RPMI8226 (cell line): ENCODE data around the gene MYH6.
"Not testable (repeated sequence)": the region's sequence is repeated elsewhere in the genome, so short reads cannot be mapped to it uniquely, and the experiment has no call there.

Source experiments
- DNase-seq: peaks from one replicate; pipeline ENCODE4 v3.0.0-alpha.2; 2015

The MYH6 gene

DNA sequence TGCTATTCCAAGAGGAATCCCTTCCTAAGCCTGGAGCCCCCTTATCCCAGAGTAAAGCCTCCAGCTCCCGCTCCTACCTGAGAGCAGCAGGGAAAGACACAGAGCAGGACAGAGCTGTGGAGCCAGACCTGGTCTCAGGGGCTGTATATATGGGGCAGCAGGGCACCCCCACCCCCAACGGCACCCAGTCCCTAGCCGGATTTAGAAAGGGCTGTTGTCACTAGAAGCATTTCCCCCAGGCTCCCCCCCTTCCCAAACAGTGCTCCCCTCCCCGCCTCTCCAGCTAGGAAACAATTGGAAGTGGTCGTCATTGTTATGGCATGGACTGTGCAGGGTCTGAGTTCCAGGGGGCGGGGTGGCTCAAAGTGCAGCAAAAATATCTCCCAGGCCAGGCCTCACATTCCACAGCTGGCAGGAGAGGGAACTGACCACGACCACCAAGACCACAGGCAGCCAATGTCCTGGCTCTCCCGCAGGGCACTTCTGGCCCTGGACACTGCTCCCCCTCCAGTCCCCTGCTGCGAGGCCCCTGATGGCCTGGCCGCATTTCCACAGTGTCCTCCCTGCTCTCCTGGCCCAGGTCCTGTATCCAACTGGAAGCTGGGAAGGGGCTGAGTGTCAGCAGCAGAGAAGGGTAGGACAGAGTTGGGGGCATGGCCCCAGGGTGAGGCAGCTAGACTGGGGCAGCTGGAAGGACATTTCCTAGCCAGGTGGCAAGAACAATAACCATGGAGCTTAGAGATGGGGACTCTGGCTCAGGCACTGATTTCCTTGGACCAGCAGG, 27.7 kb upstream of the MYH6 start, which contains the start of gene MYH7:
Gene MYH7 (minus strand): TSS at position 118 of the 784 bp plus-strand sequence. CDS start 1,928 bp downstream, outside the sequence.
- no peak for DNase-seq

DNA sequence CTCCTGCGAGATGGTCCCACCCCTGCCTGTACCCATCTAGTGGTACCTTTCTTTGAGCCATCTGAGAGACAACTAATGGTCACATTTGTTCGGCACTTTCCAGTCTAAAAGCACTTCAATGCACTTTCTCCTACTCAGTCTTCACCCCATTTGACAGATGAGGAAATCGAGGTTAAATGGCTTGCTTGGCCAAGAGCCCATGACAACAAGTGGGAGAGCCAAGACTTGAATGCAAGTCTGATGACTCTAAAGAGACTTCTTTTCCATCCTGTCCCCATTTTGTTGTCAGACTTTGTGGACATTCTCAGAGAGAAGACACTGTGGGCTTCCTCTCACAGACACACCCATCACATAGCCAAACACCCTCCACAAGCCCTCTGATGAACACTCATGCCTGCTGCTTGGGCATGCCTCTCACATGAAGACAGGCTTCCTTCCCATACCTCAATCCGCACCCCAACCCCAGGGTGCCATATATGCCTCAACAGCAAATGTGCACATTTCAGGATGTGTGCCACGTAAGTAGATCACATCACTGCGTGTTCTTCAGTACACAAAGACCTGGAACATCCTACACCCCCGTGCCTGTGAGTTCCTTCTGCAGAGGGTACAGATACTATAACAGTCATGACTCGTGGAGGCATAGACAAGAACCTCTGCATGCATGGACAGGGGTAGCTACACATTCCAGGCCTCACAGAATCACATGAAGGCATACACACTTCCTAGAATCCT, 26.6 kb upstream of the MYH6 start:
- no peak for DNase-seq

DNA sequence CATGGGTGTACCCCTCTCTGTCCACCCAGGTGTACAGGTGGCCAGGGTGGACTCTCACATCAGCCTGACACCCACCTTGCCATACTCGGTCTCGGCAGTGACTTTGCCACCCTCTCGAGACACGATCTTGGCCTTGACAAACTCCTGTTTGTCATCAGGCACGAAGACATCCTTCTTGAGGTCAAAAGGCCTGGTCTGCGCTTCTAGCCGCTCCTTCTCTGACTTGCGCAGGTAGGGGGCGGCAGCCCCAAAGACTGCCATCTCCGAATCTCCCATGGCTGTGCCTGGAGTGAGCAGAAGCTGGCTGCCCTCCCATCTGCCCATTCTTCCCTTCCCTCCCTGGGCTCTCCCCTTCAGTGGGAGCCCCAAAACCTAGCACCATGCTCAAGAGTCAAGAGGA, 25.4 kb upstream of the MYH6 start:
- no peak for DNase-seq

DNA sequence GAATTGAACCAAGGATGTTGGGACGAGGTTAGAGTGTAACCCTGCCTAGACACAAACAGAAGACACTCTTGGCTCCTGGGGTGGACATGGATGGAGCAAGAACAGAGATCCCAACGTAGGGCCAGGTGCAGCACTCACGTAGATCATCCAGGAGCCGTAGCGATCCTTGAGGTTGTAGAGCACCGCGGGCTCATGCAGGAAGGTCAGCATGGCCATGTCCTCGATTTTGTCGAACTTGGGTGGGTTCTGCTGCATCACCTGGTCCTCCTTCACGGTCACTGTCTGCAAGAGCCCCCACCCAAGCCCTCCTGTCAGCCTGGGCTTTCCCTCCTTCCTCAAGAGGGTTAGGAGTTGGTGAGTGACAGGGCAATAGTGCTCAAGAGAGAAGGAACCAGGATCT, 24.9 kb upstream of the MYH6 start:
- no peak for DNase-seq

DNA sequence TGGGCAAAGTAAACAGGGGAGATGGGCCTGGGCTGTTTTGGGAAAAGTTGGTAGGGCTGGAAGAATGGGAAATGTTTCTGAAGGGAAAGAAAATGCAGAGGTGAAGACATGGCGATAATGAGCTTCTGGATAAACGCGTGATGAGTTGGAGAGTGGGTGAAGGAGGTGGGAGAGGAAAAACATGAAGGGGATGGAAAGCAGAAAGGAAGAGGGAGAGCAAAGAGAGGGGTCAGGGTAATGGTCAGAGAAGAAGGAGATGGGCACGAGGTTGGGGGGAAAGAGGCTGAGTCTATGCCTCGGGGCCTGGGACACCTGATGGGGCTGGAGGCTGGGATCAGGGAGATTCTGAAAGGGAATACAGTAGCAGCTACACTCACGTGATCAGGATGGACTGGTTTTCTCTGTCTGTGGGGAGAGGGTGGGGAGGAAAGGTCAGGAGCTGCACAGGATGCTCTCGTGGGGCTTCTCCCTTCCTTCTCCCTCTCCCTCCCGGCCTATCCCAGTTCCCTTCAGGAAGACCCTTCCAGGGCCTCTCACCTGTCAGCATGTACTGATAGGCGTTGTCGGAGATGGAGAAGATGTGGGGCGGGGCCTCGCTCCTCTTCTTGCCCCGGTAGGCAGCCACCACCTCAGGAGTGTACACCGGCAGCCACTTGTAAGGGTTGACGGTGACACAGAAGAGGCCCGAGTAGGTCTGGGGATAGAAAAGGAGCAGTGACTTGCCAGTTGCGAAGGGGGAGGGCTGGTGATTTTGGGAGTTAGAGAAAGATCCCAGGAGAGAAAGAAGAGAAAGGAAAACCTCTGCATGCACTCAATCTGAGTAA, 24.2 kb upstream of the MYH6 start:
- DNase-seq, result no peak

DNA sequence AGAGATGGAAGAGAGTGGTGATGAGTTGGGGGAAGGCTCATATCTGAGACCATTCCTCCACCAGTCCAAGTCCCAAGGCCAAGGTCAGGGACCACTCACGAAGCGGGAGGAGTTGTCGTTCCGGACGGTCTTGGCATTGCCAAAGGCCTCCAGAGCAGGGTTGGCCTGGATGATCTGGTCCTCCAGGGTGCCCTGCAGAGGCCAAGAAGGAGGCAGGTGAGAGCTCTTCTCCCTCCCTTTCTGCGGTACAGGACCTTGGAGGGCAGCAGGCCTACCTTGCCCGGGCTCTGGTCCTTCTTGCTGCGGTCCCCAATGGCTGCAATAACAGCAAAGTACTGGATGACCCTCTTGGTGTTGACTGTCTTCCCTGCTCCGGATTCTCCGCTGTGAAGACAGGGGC, 23.4 kb upstream of the MYH6 start:
- no peak for DNase-seq

DNA sequence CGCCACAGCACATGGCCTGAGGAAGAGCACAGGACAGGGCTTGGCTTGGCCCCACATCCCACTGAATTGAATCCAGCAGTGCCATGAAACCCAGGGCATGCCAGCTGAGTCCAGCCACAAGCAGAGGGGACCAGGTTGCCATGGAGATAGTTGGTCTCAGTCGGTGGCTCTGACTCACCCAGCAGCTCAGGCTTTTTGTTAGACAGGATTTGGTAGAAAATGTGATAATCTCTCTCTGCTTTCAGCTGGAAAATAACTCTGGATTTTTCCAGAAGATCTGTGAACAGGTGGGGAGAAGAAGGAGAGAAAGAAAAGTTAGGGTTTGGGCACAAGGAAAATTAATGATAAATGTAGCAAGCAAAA, 22.6 kb upstream of the MYH6 start:
- DNase-seq, result no peak

DNA sequence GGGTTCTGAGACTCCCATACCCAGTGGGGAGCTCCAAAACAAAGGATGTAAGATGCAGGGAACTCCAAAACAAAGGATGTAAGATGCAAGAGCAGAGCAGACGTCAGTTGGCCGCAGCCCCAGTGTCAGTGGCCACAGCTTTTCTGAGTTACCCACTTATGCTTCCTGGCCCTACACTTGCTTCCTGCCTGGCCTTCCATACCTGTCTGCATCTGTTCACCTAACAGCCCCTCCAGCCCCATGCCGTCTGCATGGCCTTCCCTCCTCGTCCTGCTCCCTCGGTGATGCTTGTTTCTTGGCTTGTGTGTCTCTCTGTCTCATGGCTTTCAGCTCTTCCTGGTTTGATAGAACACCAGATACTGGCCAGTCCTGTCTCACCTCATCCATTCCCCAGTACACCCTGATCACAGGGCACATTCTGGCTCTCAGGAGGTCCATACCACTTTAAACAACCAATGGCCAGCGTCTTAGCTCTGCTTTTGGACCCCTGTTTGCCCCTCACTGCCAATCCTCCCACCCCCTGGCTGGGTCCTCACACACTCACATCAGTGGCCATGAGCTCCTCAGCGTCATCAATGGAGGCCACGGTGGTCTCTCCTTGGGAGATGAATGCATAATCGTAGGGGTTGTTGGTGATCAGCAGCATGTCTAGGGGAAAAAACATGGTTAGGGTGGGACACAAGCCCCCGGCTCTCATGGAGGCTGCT, 22.1 kb upstream of the MYH6 start:
- DNase-seq, result no peak

DNA sequence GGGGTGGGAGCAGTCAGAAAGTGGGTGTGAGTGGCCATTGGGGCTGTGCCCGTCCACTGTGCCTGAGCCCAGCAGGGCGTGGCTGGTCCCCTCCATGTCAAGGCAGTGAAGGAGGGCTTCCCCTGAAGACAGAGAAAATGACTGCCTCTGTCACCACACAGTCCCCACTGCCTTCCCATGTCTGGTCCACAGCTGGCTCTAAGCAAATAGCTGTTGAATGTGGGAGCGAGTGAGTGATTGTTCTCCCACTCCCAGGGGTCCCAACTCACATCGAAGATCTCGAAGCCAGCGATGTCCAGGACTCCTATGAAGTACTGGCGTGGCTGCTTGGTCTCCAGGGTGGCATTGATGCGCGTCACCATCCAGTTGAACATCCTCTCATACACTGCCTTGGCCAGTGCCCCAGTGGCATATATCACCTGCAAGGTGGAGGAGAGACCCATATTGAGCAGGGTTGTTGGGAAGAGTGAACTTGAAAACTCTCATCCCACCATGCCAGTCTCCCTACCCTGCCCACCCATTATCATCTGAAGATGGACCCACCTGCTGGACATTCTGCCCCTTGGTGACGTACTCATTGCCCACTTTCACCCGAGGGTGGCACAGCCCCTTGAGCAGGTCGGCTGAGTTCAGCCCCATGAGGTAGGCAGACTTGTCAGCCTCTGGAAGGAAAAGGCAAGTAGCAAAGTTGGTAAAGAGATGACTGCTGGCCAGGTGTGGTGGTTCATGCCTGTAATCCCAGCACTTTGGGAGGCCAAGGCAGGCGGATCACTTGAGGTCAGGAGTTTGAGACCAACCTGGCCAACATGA, 20.8 kb upstream of the MYH6 start:
- DNase-seq, result no peak

DNA sequence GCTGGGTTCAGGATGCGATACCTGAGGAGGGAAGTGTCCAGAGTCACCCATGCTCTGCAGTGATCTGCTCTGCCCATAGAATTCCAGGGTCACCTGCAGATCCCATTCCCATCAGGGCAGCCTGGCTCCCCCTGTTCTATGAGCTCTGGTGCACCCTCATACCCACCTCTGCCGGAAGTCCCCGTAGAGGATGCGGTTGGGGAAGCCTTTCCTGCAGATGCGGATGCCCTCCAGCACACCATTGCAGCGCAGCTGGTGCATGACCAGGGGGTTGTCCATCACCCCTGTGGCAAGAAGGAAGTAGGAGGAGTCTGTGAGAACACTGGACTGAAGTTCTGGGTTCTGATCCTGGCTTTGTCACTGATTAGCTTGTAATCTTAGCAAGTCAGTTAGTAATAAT, 17.7 kb upstream of the MYH6 start:
- DNase-seq, result not testable (repeated sequence)

DNA sequence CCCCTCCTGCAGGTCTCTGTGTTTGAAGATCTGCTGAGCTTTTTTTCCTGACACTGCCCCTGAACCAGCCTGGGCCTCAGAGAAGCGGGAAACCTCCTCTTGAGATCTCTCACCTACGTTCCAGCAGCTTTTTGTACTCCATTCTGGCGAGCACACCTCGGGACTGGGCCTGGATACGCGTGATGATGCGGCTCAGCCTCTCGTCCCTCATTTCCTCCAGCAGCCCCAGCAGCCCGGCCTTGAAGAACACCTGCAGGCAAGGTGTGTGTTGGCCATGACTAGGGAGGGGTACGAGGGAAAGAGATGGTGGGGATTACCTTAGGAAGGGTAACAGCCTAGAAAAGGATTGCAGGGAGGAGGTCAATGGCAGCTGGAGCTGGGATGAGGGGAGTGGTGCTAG, 17.1 kb upstream of the MYH6 start:
- DNase-seq, result no peak

DNA sequence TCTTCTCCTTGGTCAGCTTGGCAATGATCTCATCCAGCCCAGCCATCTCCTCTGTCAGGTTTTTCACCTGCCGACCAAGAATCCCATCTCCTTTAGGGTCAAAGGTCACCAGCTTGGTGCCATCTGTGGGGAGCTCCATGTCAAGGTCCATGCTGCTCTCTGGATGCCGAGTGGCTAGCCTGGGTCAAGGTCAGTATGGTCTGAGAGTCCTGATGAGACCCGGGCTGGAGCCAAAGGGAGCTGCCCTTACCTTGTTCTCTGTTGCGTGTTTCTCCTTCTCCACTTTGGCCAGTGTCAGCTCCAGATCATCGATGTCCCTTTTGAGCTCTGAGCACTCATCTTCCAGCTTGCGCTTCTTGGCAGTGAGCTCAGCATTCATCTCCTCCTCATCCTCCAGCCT, 15.6 kb upstream of the MYH6 start:
- DNase-seq, result no peak

DNA sequence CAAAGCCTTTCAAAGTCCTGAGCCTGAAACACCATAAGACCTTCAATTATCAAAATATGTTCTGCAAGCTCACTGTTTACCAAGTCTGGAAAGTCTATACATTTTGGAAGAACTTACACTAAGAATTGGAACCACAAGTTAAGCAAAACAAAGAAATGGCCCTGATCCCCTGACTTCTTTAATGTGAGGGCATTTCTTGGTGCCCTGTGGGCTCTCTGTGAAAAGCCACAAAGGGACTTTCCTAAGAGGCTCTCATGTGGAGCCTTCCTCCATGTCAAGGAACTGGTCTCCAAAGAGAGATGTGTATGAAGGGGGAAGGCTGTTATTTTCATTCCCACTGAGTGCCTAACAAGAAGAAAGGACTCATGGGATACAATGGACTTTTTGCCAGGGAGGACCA, 13.5 kb upstream of the MYH6 start:
- DNase-seq, result no peak

DNA sequence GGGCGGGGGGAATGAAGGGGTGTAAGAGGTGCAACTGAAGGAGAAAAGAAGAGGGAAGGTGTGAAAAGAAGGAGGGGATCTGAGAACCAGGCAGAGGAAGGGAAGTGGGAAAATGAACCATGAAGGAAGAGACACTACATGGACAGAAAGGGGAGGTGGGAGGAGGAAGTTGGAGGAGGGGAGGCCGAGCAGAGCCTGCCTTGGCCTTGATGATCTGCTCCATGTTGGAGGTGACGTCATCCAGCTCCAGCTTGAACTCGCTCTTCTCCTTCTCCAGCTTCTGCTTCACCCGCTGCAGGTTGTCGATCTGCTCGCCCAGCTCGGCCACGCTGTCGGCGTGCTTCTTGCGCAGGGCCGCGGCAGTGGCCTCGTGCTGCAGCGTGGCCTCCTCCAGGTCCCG, 11.6 kb upstream of the MYH6 start:
- not testable (repeated sequence) for DNase-seq

DNA sequence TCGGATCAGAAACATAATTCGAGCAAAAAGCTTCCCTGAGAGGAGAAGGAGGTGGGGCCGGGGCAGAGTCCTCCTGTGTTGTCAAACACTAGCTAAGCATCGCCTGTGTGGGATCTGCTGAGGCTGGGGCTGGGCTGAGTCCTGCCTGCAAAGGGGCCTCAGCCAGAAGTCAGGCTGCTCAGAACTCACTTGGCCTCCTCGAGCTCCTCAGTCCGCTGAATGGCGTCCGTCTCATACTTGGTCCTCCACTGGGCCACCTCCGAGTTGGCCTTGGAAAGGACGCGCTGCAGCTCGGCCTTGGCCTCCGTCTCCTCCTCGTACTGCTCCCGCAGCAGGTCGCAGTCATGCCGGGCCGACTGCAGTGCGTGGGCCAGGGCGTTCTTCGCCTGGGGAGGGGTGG, 9.9 kb upstream of the MYH6 start:
- DNase-seq, result no peak

DNA sequence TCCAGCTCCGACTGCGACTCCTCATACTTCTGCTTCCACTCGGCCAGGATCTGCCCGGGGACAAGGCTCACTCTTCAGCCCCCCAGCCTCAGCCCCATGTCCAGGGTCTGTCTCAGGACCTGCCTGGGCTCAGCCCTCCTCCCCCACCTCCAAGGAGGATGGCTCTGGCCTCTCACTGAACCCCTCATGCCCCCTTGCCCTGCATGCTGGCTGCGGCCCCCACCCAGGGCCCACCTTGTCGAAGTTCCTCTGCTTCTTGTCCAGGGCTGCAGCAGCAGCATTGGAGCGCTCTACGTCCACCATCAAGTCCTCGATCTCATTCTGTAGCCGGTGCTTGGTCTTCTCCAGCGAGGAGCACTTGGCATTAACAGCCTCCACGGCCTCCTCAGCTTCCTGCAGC, 9.2 kb upstream of the MYH6 start:
- DNase-seq, result not testable (repeated sequence)

DNA sequence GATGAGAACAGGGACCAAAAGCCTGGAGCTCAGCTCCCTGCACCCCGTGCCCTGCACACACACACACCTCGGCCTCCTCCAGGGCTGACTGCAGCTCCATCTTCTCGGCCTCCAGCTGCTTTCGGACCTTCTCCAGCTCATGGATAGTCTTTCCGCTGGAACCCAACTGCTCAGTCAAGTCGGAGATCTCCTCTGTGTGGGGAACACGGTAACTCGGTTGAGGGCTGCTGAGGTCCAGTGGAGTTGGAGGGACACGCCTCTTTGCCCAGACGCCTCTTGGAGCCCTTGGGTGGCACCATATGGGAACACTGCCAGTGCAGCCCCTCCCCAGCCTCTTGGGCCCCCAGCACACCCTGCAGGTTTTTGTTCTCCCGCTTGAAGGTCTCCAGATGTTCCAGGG, 8.7 kb upstream of the MYH6 start:
- no peak for DNase-seq

DNA sequence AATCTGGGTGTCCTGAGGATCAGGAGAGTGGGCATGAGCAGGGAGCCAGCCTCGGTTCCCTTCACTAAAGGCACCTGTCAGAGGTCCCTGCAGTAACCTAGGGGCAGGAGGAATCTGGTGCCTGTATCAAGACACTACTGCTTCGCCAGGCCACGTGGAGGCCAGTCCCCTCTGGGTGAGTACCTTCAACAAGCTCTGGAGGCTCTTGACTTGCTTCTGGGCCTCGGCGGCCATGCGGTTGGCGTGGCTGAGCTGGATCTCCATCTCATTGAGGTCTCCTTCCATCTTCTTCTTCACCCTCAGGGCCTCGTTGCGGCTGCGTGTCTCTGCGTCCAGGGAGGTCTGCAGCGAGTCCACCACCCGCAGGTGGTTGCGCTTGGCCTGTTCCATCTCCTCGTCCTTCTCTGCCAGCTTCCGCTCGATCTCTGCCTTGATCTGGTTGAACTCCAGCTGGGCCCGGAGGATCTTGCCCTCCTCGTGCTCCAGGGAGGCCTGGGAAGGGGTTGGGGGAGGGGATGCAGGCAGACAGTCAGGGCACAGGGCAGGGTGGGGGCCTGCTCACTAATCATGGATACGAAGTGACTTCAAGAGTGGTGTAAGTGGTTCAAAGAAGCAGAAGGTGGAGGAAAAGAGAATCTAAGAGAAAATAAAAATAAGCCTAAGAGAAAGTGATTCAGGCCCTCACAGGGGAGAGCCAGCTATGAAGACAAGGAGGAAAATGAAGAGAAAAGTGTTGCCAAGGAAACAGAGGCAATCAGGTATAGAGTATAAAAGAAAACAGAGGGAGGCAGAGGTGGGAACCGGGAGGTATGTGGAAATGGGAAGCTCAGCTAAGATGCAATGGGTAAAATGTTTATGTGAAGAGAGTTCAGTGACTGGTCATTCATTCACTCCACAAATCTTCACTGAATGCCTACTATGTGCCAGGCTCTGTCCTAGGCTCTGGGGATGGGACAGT, 8.0 kb upstream of the MYH6 start:
- no peak for DNase-seq

DNA sequence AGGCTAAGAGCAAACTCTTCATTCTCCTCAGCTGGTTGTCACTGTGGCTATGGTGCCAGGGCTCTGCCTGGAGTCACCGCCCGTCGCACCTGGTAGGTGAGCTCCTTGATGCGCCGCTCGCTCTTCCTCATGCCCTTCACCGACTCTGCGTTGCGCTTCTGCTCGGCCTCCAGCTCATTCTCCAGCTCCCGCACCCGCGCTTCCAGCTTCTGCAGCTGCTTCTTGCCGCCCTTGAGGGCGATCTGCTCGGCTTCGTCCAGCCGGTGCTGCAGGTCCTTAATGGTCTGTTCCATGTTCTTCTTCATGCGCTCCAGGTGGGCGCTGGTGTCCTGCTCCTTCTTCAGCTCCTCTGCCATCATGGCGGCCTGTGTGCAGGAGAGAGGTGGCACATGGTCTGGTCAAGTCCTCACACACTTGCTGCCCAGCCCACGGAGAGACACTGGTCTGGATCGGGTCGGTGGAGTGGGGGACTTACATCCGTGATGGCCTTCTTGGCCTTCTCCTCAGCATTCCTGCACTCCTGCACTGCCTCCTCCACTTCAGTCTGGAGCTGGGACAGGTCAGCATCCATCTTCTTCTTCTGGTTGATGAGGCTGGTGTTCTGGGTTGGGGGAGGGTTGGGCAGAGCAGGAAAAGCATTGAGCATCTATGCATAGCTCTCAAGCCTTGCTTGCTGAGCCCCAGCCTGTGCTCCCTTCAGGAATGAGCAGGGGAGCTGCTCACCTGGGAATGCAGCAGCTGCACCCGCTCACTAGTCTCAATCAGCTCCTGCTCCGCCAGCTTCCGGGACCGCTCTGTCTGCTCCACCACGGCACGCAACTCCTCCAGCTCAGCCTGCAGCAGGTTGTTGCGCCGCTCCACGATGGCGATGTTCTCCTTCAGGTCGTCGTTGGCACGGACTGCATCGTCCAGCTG, 7.1 kb upstream of the MYH6 start:
- DNase-seq, result no peak

DNA sequence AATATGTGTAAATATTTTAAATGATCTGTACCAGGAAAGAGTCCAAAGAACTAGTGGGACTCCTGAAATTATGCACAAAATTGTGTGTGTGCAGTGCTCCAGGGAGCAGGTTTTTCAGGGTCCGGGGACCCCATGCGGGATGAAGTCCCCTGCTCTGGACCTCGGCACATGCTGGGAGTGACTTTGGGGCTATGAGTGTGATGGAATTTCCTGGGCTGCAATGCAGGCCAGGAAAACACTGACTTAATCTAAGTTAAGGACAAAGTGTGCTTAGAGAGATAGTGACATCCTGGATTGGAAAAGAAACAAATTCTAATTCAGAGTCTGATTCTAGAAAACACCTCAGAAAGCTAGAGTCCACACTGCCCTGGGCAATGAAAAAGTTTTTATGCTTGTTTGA, 6.2 kb upstream of the MYH6 start:
- no peak for DNase-seq
